SK-N-SH treated with all-trans-retinoic acid at 6 μM for 48 hours (cell line): ENCODE measurements around the gene TICRR.

Experiments
- ATAC-seq: fragments of 200-7000 bp; cut with Tn5 transposase; 3 replicates; pipeline ENCODE4 v1.9.1; 2020; ENCODE audit warnings: mild to moderate bottlenecking, moderate library complexity
- ARNTL ChIP-seq: fragments of 450-650 bp; formaldehyde crosslinking; IDR thresholded peaks from 2 replicates; pipeline ENCODE4 v1.5.0; 2020; ENCODE audit warnings: low read depth, mild to moderate bottlenecking, moderate library complexity, borderline replicate concordance
- BACH2 ChIP-seq: fragments of 250-450 bp; sonication (Bioruptor Pico); IDR thresholded peaks from 2 replicates; pipeline ENCODE4 v1.9.0; 2021; ENCODE audit warnings: mild to moderate bottlenecking, borderline replicate concordance
- CREB5 ChIP-seq: fragments of 250-450 bp; sonication (Bioruptor Pico); IDR thresholded peaks from 2 replicates; pipeline ENCODE4 v1.5.1; 2020; ENCODE audit warnings: low read depth, mild to moderate bottlenecking, moderate library complexity
- CSDC2 ChIP-seq: fragments of 250-450 bp; sonication (Bioruptor Pico); IDR thresholded peaks from 2 replicates; pipeline ENCODE4 v1.5.0; 2020; ENCODE audit warnings: mild to moderate bottlenecking, moderate library complexity
- ESRRG ChIP-seq: fragments of 250-450 bp; sonication (Bioruptor Pico); IDR thresholded peaks from 2 replicates; pipeline ENCODE4 v1.6.1; 2021; ENCODE audit warnings: mild to moderate bottlenecking
- GLIS3 ChIP-seq: fragments of 250-450 bp; sonication (Bioruptor Pico); IDR thresholded peaks from 2 replicates; pipeline ENCODE4 v1.5.0; 2020; ENCODE audit warnings: mild to moderate bottlenecking, moderate library complexity
- ISL1 ChIP-seq: fragments of 250-450 bp; sonication (Bioruptor Pico); IDR thresholded peaks from 2 replicates; pipeline ENCODE4 v2.1.2; 2022; ENCODE audit warnings: mild to moderate bottlenecking, moderate library complexity
- OSR1 ChIP-seq: fragments of 250-450 bp; sonication (Bioruptor Pico); IDR thresholded peaks from 2 replicates; pipeline ENCODE4 v1.8.0; 2022; ENCODE audit warnings: moderate library complexity, mild to moderate bottlenecking, inconsistent platforms
- PPARA ChIP-seq: fragments of 250-450 bp; sonication (Bioruptor Pico); IDR thresholded peaks from 2 replicates; pipeline ENCODE4 v1.5.0; 2020; ENCODE audit warnings: mild to moderate bottlenecking, borderline replicate concordance
- SNAI2 ChIP-seq: fragments of 250-450 bp; sonication (Bioruptor Pico); IDR thresholded peaks from 2 replicates; pipeline ENCODE4 v1.5.0; 2020; ENCODE audit warnings: mild to moderate bottlenecking, moderate library complexity
- TCF4 ChIP-seq: fragments of 250-450 bp; sonication (Bioruptor Pico); IDR thresholded peaks from 2 replicates; pipeline ENCODE4 v1.8.0; 2021; ENCODE audit warnings: mild to moderate bottlenecking, moderate library complexity, borderline replicate concordance
- TOX ChIP-seq: fragments of 250-450 bp; sonication (Bioruptor Pico); IDR thresholded peaks from 2 replicates; pipeline ENCODE4 v1.8.0; 2021; ENCODE audit warnings: mild to moderate bottlenecking, moderate library complexity, borderline replicate concordance
- TSHZ2 ChIP-seq: fragments of 250-450 bp; sonication (Bioruptor Pico); IDR thresholded peaks from 2 replicates; pipeline ENCODE4 v1.5.0; 2020; ENCODE audit warnings: mild to moderate bottlenecking, moderate library complexity
- ZC3H10 ChIP-seq: fragments of 250-450 bp; sonication (Bioruptor Pico); IDR thresholded peaks from 2 replicates; pipeline ENCODE4 v1.5.1; 2021; ENCODE audit warnings: mild to moderate bottlenecking, moderate library complexity
- ZFP3 ChIP-seq: fragments of 250-450 bp; sonication (Bioruptor Pico); IDR thresholded peaks from 2 replicates; pipeline ENCODE4 v1.5.0; 2020; ENCODE audit warnings: mild to moderate bottlenecking, moderate library complexity
- ZFP30 ChIP-seq: fragments of 450-650 bp; formaldehyde crosslinking; IDR thresholded peaks from 2 replicates; pipeline ENCODE4 v1.5.0; 2022; ENCODE audit warnings: mild to moderate bottlenecking, moderate library complexity
- ZNF565 ChIP-seq: fragments of 450-650 bp; formaldehyde crosslinking; conservative IDR thresholded peaks from 2 replicates; pipeline ENCODE4 v1.5.0; 2020; ENCODE audit warnings: low read depth, mild to moderate bottlenecking, moderate library complexity
- ZNF70 ChIP-seq: fragments of 450-650 bp; formaldehyde crosslinking; IDR thresholded peaks from 2 replicates; pipeline ENCODE4 v1.5.0; 2020; ENCODE audit warnings: mild to moderate bottlenecking, moderate library complexity
- ZNF8 ChIP-seq: fragments of 450-650 bp; formaldehyde crosslinking; IDR thresholded peaks from 2 replicates; pipeline ENCODE4 v1.5.0; 2020; ENCODE audit warnings: mild to moderate bottlenecking, moderate library complexity
- TF ChIP-seq, protein P1 (sequence below): fragments of 250-450 bp; sonication (Bioruptor Pico); IDR thresholded peaks from 2 replicates; pipeline ENCODE4 v1.8.0; 2021; ENCODE audit warnings: low read depth, mild to moderate bottlenecking, moderate library complexity, borderline replicate concordance
- TF ChIP-seq, protein P2 (sequence below): fragments of 250-450 bp; sonication (Bioruptor Pico); IDR thresholded peaks from 2 replicates; pipeline ENCODE4 v1.5.1; 2021; ENCODE audit warnings: mild to moderate bottlenecking, moderate library complexity
- TF ChIP-seq, protein P3 (sequence below): fragments of 250-450 bp; sonication (Bioruptor Pico); IDR thresholded peaks from 2 replicates; pipeline ENCODE4 v1.8.0; 2020; ENCODE audit warnings: mild to moderate bottlenecking, moderate library complexity, borderline replicate concordance

Gene TICRR

GRCh38 chr15:89569090-89569745, 6.1 kb upstream of the TICRR start:
- ATAC-seq = no peak

GRCh38 chr15:89575656-89576416, 567 bp downstream of the TICRR start:
- ATAC-seq = peak; percentile 52
- no peak for TF ChIP-seq ESRRG (CRISPR knock-in tag)
- no peak for TF ChIP-seq TOX
- no peak for TF ChIP-seq TCF4 (CRISPR knock-in tag)
- TF ChIP-seq PPARA (CRISPR knock-in tag) = no peak
- TF ChIP-seq ISL1 (CRISPR knock-in tag) = no peak
- TF ChIP-seq, protein P1, sequence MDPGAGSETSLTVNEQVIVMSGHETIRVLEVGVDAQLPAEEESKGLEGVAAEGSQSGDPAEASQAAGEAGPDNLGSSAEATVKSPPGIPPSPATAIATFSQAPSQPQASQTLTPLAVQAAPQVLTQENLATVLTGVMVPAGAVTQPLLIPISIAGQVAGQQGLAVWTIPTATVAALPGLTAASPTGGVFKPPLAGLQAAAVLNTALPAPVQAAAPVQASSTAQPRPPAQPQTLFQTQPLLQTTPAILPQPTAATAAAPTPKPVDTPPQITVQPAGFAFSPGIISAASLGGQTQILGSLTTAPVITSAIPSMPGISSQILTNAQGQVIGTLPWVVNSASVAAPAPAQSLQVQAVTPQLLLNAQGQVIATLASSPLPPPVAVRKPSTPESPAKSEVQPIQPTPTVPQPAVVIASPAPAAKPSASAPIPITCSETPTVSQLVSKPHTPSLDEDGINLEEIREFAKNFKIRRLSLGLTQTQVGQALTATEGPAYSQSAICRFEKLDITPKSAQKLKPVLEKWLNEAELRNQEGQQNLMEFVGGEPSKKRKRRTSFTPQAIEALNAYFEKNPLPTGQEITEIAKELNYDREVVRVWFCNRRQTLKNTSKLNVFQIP (CRISPR knock-in tag) = no peak
- no peak for TF ChIP-seq ZNF70
- no peak for TF ChIP-seq ZNF8 (CRISPR knock-in tag)
- TF ChIP-seq, protein P2, sequence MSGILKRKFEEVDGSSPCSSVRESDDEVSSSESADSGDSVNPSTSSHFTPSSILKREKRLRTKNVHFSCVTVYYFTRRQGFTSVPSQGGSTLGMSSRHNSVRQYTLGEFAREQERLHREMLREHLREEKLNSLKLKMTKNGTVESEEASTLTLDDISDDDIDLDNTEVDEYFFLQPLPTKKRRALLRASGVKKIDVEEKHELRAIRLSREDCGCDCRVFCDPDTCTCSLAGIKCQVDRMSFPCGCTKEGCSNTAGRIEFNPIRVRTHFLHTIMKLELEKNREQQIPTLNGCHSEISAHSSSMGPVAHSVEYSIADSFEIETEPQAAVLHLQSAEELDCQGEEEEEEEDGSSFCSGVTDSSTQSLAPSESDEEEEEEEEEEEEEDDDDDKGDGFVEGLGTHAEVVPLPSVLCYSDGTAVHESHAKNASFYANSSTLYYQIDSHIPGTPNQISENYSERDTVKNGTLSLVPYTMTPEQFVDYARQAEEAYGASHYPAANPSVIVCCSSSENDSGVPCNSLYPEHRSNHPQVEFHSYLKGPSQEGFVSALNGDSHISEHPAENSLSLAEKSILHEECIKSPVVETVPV = no peak
- TF ChIP-seq ZNF565 (CRISPR knock-in tag) = no peak
- no peak for TF ChIP-seq ZFP3 (CRISPR knock-in tag)
- TF ChIP-seq CSDC2 (CRISPR knock-in tag) = no peak

More at GRCh38 chr15:89569090-89569745, 6.1 kb upstream of the TICRR start:
- TF ChIP-seq TSHZ2 (CRISPR knock-in tag) = no peak
- no peak for TF ChIP-seq ZC3H10 (CRISPR knock-in tag)
- no peak for TF ChIP-seq ZNF70
- TF ChIP-seq, protein P2 = no peak
- TF ChIP-seq, protein P1 (CRISPR knock-in tag) = no peak
- no peak for TF ChIP-seq SNAI2 (CRISPR knock-in tag)
- TF ChIP-seq GLIS3 (CRISPR knock-in tag) = no peak
- TF ChIP-seq ZNF565 (CRISPR knock-in tag) = no peak
- no peak for TF ChIP-seq OSR1
- TF ChIP-seq BACH2 = no peak
- no peak for TF ChIP-seq CSDC2 (CRISPR knock-in tag)
- TF ChIP-seq, all 23 proteins: peak for 0

DNA sequence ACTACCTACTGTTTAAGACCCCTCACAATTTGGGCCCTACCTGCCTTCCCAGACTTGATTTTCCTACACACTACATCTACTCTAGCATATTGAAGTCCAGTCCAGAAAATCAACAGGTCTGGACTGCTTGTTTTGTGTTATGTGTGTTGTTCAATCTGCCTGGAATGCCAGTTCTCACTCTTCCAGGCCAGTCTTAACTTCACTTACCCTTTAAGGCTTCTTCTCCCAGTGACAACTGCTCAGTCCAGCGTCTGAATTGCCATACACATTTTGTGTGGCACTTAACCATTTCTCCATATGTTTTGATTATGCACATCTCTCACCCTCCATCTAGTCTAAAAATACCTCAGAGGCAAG, 1.1 kb downstream of the TICRR start:
- ATAC-seq = peak; percentile 2
- TF ChIP-seq ZNF70 (no peak), BACH2 (no peak), ISL1 (CRISPR knock-in tag) (no peak), ZNF565 (CRISPR knock-in tag) (no peak), ARNTL (CRISPR knock-in tag) (no peak), SNAI2 (CRISPR knock-in tag) (no peak), ZFP3 (CRISPR knock-in tag) (no peak), ZFP30 (no peak), TCF4 (CRISPR knock-in tag) (no peak), CREB5 (CRISPR knock-in tag) (no peak), CSDC2 (CRISPR knock-in tag) (no peak)
- TF ChIP-seq, protein P3, sequence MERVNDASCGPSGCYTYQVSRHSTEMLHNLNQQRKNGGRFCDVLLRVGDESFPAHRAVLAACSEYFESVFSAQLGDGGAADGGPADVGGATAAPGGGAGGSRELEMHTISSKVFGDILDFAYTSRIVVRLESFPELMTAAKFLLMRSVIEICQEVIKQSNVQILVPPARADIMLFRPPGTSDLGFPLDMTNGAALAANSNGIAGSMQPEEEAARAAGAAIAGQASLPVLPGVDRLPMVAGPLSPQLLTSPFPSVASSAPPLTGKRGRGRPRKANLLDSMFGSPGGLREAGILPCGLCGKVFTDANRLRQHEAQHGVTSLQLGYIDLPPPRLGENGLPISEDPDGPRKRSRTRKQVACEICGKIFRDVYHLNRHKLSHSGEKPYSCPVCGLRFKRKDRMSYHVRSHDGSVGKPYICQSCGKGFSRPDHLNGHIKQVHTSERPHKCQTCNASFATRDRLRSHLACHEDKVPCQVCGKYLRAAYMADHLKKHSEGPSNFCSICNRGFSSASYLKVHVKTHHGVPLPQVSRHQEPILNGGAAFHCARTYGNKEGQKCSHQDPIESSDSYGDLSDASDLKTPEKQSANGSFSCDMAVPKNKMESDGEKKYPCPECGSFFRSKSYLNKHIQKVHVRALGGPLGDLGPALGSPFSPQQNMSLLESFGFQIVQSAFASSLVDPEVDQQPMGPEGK = no peak
- TF ChIP-seq, protein P1 (CRISPR knock-in tag) = no peak
